Coronary artery (tissue), 2 donors: ENCODE results near the gene PLCH2.

Experiments
- DNase-seq: peaks from one replicate; pipeline ENCODE4 v3.0.0-alpha.2; 2017; ENCODE audit warnings: low spot score
- H3K27ac ChIP-seq, 2 donors: fragments of 200-600 bp; sonication (generic); one replicate each; pipeline ENCODE4 v1.5.1; 2016 to 2019
- H3K4me3 ChIP-seq: fragments of 200-600 bp; sonication (generic); 2 replicates; pipeline ENCODE4 v1.5.1; 2016; ENCODE audit warnings: mild to moderate bottlenecking, moderate library complexity
- CTCF ChIP-seq: fragments of 200-600 bp; sonication (generic); IDR thresholded peaks from one replicate; pipeline ENCODE4 v1.5.1; 2019; ENCODE audit warnings: antibody characterized with exemption

The PLCH2 gene

DNA sequence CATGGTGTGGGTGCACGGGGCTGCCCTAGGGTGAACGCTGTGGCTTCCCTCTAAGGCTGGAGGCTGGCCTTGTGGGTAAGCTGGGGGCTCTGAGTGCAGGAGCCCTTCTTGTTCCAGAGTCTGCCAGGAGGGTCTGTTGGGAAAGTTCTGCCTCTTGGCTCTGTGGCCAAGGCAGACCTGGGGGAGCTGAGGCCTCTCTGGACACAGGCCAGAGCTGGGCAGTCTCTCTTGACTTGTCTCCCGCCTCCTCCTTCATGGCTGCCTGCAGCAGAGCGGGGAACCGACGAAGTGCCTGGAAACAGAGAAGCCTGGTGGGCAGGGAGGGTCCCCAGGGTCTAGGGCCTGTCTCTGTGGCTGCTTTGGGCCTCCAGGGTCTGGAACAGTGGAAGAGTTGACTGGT is 33.4 kb upstream of the PLCH2 start:
- DNase-seq = no peak
- no peak overlapping the region for H3K4me3 ChIP-seq
- no peak overlapping the region for H3K27ac ChIP-seq
- no peak for TF ChIP-seq CTCF

GRCh38 chr1:2443277-2444137 is 32.6 kb upstream of the PLCH2 start:
- no peak overlapping the region for H3K4me3 ChIP-seq
- no peak for TF ChIP-seq CTCF
- no peak overlapping the region for H3K27ac ChIP-seq
- no peak for DNase-seq

DNA sequence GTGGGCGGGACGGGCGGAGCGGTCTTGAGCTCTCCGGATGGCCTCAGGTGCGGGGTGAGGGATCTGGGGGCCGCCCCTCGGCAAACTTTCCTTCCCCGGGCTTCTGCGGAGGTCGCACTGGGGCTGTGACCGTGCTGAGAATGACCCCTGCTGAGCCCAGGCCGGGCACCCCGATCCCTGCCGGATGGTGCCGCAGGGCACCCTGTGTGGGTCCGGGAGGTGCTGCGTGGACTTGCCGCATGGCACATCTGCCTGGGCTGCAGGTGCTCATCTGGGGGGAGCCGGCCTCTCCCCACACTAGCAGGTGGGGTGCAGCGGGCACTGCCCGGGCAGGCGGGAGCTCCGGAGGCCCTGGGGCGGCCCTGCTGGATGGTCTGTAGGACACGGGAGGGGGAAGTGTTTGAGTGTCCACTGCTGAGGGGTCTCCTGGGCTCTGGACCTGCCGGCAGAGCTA is 31.9 kb upstream of the PLCH2 start:
- no peak for DNase-seq
- Histone ChIP-seq H3K4me3 (no peak overlapping the region), H3K27ac (no peak overlapping the region)
- no peak for TF ChIP-seq CTCF

DNA sequence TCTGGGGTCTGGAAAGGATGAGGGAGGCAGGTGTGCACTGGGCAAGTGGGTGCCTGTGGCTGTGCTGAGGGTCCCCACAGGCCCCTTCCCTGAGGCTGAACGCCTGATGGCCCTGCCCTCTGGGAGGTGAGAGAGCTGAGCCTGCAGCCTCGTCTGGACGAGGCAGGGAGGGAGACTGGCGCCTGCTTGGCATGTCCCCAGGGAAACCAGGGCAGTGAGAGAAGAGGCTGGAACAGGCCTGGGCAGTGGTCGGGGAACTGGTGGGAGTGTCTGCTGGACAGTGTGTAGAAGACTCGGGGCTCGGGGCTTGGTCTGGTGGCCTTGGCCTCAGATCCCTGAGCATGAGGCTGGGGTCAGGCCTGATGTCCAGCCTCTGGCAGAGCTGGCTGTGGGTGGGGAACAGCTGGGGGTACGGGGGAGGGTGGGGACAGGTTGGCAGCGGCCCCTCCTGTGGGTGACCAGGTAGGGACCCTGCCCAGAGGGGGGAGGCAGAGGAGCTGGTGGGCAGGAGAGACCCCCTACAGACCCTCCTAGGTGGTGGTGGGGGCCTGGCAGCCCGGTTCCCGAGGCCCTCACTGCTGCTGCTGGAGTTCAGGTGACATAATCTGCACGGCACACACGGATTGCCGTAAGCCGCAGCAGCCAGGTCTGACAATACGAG is 30.8 kb upstream of the PLCH2 start:
- no peak for DNase-seq
- Histone ChIP-seq H3K4me3 (no peak overlapping the region), H3K27ac (no peak overlapping the region)
- no peak for TF ChIP-seq CTCF

- no peak overlapping the region for H3K27ac ChIP-seq
- H3K4me3 ChIP-seq = no peak overlapping the region
- no peak for TF ChIP-seq CTCF
- DNase-seq = no peak
These were observed 30.3 kb upstream of the PLCH2 start for GRCh38 chr1:2445823-2446215.

DNA sequence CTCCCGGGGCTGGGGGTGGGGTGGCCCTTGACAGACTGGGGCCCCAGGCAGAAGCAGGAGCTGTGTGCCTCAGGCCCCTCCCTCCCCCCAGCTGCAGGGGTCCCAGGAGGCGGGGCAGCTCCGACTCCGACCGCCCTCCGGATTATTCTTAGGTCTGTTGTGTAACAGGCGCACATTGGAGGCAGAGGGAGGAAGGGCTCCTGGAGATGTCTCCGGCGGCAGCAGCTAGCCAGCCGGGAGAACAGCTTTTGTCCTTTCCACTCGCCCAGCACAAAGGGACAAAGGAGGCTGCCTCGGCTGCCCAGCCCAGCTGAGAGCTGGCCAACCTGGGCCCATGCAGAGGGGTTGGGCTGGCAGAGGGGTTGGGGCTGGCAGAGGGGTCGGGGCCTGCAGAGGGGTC is 29.7 kb upstream of the PLCH2 start:
- no peak for DNase-seq
- no peak for TF ChIP-seq CTCF
- no peak overlapping the region for H3K27ac ChIP-seq
- H3K4me3 ChIP-seq = no peak overlapping the region

DNA sequence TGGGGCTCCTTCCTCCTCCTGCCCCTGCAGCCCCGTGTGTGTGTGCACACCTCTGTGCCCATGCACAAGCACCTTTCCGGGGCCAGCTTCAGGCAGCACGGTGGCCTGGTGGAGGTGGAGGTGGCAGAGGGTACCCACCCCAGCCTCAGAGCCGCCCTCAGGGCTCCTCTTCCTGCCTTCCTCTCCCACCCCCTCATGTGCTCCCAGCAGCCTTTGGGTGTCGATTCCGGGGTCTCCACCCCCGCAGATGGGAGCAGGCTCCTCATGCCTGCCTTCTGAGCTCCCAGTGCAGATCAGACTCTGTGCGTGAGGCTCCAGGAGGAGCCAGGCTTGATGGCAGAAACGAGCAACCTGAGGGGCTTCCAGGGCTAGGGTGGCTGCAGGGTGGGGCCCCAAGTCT is 29.2 kb upstream of the PLCH2 start:
- H3K4me3 ChIP-seq = no peak overlapping the region
- no peak for TF ChIP-seq CTCF
- H3K27ac ChIP-seq = no peak overlapping the region
- no peak for DNase-seq
